ENCODE measurements around the gene IL1RAPL2. TPM values are rescaled to one million over a fixed set of nuclear protein-coding genes. Genes with fewer than 3 reads are reported as not detected.
"Not testable (repeated sequence)": the region's sequence is repeated elsewhere in the genome, so short reads cannot be mapped to it uniquely, and the experiment has no call there.

IL1RAPL2 gene
- total RNA-seq, 1 donor from 2014 or later, result not detected

DNA sequence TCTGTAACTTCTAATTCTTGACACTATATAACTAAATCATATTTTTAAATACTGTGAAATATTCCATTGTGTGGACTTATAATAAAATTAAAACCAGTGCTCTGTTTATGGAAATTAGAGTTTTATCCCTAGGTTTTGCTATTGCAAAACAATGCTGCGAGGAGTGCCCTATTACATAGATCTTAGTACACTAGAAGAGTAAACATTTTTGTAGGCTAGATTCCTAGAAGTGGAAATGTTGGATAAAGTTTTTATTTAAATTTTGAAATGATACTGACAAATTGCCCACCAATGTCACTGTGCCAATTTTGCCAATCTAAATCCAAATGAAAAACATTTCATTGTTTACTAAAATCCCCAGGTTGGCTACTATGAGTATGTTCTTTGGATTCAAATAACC lies 99.7 kb downstream of the IL1RAPL2 start:
- intact Hi-C loops (cut with DNase I), result no loop called here
- no peak for DNase-seq (ENCODE audit: low spot score)

DNA sequence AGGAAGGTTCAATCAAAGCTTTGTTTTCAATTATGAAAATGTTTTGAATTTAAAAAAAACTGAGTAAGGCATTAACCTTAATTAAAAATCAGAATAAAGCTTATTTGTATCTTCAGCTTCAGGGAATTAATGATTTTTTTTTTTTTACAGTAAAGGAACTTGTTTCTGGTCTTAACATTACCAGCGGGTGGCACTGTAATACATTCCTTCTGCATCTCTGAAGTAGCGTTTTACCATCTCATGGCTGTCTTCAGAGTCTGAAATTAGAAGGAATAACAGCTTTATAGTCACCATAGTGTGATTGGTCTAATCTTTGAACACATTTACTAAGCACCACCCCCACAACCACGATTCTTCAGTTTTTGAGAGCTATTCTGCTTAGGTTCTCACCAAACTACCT lies 102.6 kb downstream of the IL1RAPL2 start:
- intact Hi-C loops (cut with DNase I), result no loop called here

DNA sequence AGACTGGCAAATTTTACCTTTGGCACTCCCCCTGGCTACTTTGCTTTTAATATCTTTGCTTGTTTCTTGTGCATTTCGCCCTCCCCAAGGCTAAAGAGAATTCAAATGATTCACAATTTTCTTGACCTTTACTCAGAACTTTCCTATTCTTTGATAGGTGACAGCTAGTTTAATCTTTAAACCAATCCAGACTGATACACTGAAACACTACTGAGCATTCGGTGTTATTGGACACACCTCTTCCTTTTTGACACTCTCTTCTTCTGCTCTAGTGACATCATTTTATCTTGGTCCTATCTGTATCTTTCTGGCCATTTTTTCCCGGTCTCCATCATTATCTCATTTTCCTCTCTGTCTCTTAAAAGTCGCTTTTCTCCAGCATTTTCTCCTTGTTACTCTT lies 103.1 kb downstream of the IL1RAPL2 start:
- intact Hi-C loops (cut with DNase I), result no loop called here
- DNase-seq (ENCODE audit: low spot score), result no peak

More for the DNA sequence above, 102.6 kb downstream of the IL1RAPL2 start:
- DNase-seq (ENCODE audit: low spot score), result no peak

DNA sequence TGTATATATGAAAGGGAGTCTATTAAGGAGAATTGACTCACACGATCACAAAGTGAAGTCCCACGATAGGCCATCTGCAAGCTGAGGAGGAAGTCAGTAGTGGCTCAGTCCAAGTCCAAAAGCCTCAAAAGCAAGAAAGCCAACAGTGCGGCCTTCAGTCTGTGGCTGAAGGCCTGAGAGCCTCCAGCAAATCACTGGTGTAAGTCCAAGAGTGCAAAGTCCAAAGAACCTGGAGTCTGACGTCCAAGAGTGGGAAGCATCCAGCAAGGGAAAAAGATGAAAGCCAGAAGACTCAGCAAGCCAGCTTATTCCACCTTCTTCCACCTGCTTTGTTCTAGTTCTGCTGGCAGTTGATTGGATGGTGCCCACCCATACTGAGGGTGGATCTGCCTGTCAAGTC lies 104.1 kb downstream of the IL1RAPL2 start:
- intact Hi-C loops (cut with DNase I), result no loop called here
- DNase-seq (ENCODE audit: low spot score), result no peak

DNA sequence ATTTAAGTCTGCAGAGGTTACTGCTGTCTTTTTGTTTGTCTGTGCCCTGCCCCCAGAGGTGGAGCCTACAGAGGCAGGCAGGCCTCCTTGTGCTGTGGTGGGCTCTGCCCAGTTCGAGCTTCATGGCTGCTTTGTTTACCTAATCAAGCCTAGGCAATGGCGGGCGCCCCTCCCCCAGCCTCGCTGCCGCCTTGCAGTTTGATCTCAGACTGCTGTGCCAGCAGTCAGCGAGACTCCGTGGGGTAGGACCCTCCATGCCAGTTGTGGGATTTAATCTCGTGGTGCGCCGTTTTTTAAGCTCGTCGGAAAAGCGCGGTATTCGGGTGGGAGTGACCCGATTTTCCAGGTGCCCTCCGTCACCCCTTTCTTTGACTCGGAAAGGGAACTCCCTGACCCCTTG lies 111.5 kb downstream of the IL1RAPL2 start:
- DNase-seq (ENCODE audit: low spot score); intact Hi-C loops (cut with DNase I): not testable (repeated sequence)

DNA sequence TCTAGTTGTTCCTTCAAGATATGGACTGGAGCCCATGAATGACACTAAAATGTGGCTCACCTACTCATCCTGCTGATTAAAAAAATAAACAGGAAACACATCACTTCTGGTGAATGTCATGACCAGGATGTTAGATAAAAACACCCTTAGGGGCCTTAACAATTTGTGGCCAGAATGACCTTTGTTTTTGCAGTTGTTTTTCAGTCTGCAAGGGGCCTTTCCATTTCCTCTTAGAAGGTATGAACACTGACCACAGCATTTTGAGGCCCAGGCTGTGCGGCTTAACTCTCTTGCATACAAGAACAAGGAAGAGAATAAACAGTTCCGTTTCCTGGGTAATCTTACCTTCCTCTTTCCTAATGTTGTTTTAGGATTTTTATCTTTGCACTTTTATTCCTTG lies 113.2 kb downstream of the IL1RAPL2 start:
- intact Hi-C loops (cut with DNase I), result no loop called here
- no peak for DNase-seq (ENCODE audit: low spot score)

DNA sequence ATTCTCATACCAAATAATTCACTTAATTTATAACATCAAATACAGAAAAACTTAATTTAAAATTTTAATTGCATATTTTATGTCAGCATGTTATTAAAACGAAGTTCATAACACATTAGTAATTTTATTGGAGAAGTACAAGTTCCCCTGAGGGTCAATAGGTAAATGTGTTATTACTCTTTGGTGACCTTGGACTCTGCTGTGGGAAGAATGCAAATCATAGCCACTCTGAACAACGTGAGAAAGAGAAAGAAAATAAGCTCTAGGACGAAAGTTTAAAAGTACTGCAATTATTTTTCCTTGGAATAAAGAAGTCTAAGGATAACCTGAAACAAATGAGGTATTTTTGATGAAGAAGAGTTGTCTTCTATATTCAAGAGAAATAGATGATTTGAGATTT lies 115.2 kb downstream of the IL1RAPL2 start:
- no peak for DNase-seq (ENCODE audit: low spot score)

GRCh38 chrX:104684077-104684476 lies 118.1 kb downstream of the IL1RAPL2 start:
- intact Hi-C loops (cut with DNase I), result no loop called here
- no peak for DNase-seq (ENCODE audit: low spot score)

More for the DNA sequence above, 115.2 kb downstream of the IL1RAPL2 start:
- intact Hi-C loops (cut with DNase I), result no loop called here

GRCh38 chrX:104695593-104695992 lies 129.6 kb downstream of the IL1RAPL2 start:
- no peak for DNase-seq (ENCODE audit: low spot score)
- intact Hi-C loops (cut with DNase I), result no loop called here

- no peak for DNase-seq (ENCODE audit: low spot score)
- intact Hi-C loops (cut with DNase I), result no loop called here
Observed at GRCh38 chrX:104696667-104697066, 130.7 kb downstream of the IL1RAPL2 start.

GRCh38 chrX:104697294-104697693 lies 131.3 kb downstream of the IL1RAPL2 start:
- no peak for DNase-seq (ENCODE audit: low spot score)
- intact Hi-C loops (cut with DNase I), result no loop called here

GRCh38 chrX:104707042-104707441 lies 141.0 kb downstream of the IL1RAPL2 start:
- intact Hi-C loops (cut with DNase I), result no loop called here
- DNase-seq (ENCODE audit: low spot score), result no peak

DNA sequence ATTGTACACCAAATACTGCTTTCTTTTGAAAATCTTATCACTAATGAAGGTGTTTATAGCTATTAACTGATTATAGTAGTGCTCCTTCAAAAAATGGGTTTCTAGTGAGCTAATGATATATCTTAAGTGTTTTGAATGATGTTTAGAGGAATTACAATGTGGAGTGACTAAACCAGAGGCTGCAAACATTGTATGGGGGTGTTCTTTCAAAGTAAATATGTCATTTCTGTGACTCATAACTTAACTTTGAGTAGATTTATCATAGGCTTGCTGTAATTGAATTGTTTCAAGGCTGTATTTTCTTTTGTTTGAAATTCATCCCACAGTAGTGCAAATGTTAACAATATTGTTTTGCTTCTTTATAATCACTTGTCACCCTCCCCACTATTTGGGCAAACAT lies 141.6 kb downstream of the IL1RAPL2 start:
- no peak for DNase-seq (ENCODE audit: low spot score)
- intact Hi-C loops (cut with DNase I), result no loop called here

DNA sequence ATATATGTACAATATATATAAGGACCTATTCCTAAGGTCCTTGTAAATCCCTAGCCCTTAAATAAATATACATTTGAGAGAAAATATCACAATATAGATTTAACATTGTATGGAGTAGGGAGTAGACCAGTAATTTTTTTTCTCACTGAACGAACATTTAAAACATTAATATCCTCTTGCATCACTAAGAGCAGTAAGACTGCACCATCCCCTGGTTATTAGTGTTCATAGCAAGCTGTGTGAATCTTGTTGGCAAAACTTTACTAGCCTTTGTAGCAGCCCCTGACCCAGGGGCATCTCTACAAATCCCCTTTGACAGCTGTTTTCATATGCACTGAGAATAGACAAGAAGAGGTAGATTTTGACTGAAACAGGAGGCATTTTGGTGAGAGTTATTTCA lies 146.5 kb downstream of the IL1RAPL2 start:
- intact Hi-C loops (cut with DNase I), result no loop called here
- no peak for DNase-seq (ENCODE audit: low spot score)

GRCh38 chrX:104721854-104722253 lies 155.9 kb downstream of the IL1RAPL2 start:
- intact Hi-C loops (cut with DNase I), result no loop called here
- DNase-seq (ENCODE audit: low spot score), result no peak

DNA sequence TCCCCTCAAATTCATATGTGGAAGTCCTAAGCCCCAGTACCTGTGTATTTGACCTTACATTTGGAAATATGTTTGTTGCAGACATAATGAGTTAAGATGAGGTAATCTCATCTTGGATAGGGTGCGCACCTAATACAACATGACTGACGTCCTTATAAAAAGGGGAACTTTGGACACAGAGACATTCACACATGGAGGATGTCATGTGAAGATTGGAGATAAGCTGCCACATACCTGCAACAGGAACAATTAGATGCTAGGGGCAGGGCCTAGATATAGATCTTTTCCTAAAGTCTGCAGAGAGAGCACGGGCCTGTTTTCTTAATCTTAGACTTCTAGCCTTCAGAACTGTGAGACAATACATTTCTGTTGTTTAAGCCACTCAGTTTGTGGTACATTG lies 162.5 kb downstream of the IL1RAPL2 start:
- intact Hi-C loops (cut with DNase I), result no loop called here
- no peak for DNase-seq (ENCODE audit: low spot score)

- DNase-seq (ENCODE audit: low spot score), result no peak
- intact Hi-C loops (cut with DNase I), result no loop called here
Observed at GRCh38 chrX:104742355-104742754, 176.4 kb downstream of the IL1RAPL2 start.

- intact Hi-C loops (cut with DNase I), result no loop called here
- DNase-seq (ENCODE audit: low spot score), result no peak
Observed at GRCh38 chrX:104745152-104745551, 179.2 kb downstream of the IL1RAPL2 start.

DNA sequence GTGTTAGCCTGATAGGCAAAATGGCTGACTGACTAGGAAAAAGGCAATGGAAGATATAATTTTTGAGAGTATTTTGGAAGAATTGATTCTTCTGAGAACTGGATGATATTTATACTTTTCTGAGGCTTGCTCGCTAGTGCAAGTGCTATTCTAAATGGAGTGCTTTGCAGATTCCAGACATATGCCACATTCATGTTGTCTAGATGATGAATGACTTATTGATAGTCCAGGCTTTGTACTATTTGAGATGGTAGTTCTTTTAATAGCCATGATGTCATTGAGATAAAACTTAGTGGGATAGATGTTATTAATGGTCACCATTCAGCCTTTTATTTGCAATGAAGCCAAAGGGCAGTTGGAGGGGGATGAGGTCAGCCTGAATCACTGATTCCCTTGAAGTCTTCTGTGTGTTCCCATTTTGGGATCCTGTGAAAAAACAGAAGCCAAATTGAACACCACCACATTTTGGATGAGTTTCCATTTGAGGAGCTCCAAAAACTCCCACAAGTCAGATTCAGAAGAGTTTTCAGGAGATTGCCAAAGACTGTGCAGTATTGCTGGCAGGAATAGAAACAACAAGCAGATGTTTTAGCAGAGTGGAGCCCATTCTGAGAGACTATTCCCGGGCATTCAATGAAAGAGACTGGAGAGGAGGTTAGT lies 184.1 kb downstream of the IL1RAPL2 start:
- intact Hi-C loops (cut with DNase I), result no loop called here
- no peak for DNase-seq (ENCODE audit: low spot score)

GRCh38 chrX:104762641-104763040 lies 196.6 kb downstream of the IL1RAPL2 start:
- no peak for DNase-seq (ENCODE audit: low spot score)
- intact Hi-C loops (cut with DNase I), result no loop called here

DNA sequence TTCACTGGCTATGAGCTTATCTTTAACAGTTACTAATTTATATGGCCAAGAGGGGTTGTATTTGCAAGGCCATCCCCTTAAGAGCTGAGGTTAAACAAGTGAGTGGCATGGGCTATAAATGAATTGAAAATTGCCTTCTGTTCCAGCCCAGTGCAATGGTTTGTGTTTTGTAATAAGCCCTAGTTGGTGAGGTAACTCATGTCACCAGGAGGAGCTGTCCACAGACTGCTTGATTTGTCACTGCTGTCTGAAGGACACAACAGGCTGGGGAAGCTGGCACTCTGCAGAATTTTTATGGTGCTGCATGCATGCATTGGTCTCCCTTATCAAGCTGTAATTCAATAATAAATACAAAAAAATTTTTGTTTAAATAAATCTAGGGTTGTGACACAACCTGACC lies 223.8 kb downstream of the IL1RAPL2 start:
- intact Hi-C loops (cut with DNase I), result no loop called here
- no peak for DNase-seq (ENCODE audit: low spot score)

DNA sequence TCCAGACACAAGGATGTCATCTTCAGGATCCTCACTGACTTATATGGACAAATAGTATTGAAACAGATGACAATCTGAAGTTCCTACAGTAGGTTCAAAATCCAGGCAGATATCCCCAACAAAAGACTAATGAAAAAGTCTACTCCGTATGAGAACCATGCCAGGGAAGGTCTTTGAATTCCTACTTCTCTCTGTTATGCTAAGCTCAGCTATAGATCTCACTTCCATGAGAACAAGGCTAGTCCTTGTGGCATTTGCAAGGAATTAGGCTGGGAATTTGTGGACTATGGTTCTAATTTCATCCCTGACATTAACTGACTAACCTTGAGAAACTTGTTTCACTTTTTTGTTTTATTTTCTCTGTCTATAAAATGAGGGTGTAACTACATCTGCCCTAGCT lies 229.8 kb downstream of the IL1RAPL2 start:
- DNase-seq (ENCODE audit: low spot score), result no peak
- intact Hi-C loops (cut with DNase I), result no loop called here

Measured in cardiac septum (tissue), 1 donor.